Keratinocyte (primary cell): ENCODE measurements around the gene TNXB. TPM values are rescaled to one million over a fixed set of nuclear protein-coding genes. Genes with fewer than 3 reads are reported as not detected.

Source experiments
- DNase-seq: peaks from one replicate; pipeline ENCODE4 v3.0.0-alpha.2; 2011; ENCODE audit warnings: low read depth, missing footprints, low spot score
- FAIRE-seq: peaks from 2 replicates; lab custom pipeline; 2011; peaks lifted over from hg19 to GRCh38; lab: Jason Lieb, UNC
- H2AFZ ChIP-seq: 2 replicates; pipeline ENCODE4 v1.6.0; 2012; ENCODE audit warnings: low read length, control low read depth, inconsistent platforms; ENCODE audit not compliant: control insufficient read depth
- H3K27ac ChIP-seq: 2 replicates; pipeline ENCODE4 v1.5.1; 2011; ENCODE audit warnings: low read length; ENCODE audit not compliant: control insufficient read depth, insufficient read depth
- H3K27me3 ChIP-seq: 3 replicates; pipeline ENCODE4 v1.6.0; 2011; ENCODE audit warnings: low read length; ENCODE audit not compliant: control insufficient read depth, insufficient read depth; ENCODE audit errors: extremely low read depth
- H3K36me3 ChIP-seq, 2 experiments: 2 replicates in 1 of 2; 3 replicates in 1 of 2; pipeline ENCODE4 v1.5.1; 2011; ENCODE audit warnings: low read length in 2 of 2, mild to moderate bottlenecking in 1 of 2; ENCODE audit not compliant: control insufficient read depth in 2 of 2, insufficient read depth in 2 of 2; ENCODE audit errors: extremely low read depth in 1 of 2
- H3K4me1 ChIP-seq: 3 replicates; pipeline ENCODE4 v1.5.1; 2011; ENCODE audit warnings: low read length; ENCODE audit not compliant: control insufficient read depth, insufficient read depth; ENCODE audit errors: extremely low read depth
- H3K4me2 ChIP-seq: 3 replicates; pipeline ENCODE4 v1.6.0; 2011; ENCODE audit warnings: low read depth, low read length; ENCODE audit not compliant: control insufficient read depth, insufficient read depth; ENCODE audit errors: extremely low read depth
- H3K4me3 ChIP-seq, 3 experiments: fragments of 200-600 bp in 1 of 3; sonication (generic) in 1 of 3; 2 replicates in 2 of 3; 3 replicates in 1 of 3; pipeline ENCODE4 v1.5.1; 2011 to 2016; ENCODE audit warnings: low read length in 3 of 3, mild to moderate bottlenecking in 3 of 3, control low read depth in 2 of 3, inconsistent platforms in 1 of 3, low read depth in 1 of 3, mixed read lengths in 1 of 3, mixed run types in 1 of 3, moderate library complexity in 1 of 3; ENCODE audit not compliant: control insufficient read depth in 2 of 3, insufficient read depth in 2 of 3; ENCODE audit errors: extremely low read depth in 1 of 3
- H3K79me2 ChIP-seq: 2 replicates; pipeline ENCODE4 v1.6.0; 2012; ENCODE audit warnings: low read length; ENCODE audit not compliant: control insufficient read depth, insufficient read depth
- H3K9ac ChIP-seq: 3 replicates; pipeline ENCODE4 v1.6.0; 2011; ENCODE audit warnings: low read length; ENCODE audit not compliant: control insufficient read depth, insufficient read depth; ENCODE audit errors: extremely low read depth
- H3K9me1 ChIP-seq: 3 replicates; pipeline ENCODE4 v1.6.0; 2011; ENCODE audit warnings: low read length; ENCODE audit not compliant: control insufficient read depth, insufficient read depth; ENCODE audit errors: extremely low read depth
- H3K9me3 ChIP-seq: 2 replicates; pipeline ENCODE4 v1.5.1; 2012; ENCODE audit warnings: low read depth, low read length; ENCODE audit not compliant: control insufficient read depth
- H4K20me1 ChIP-seq: 3 replicates; pipeline ENCODE4 v1.6.0; 2011; ENCODE audit warnings: low read length; ENCODE audit not compliant: control insufficient read depth, insufficient read depth; ENCODE audit errors: extremely low read depth
- CTCF ChIP-seq, 3 experiments: IDR thresholded peaks in 1 of 3; conservative IDR thresholded peaks in 1 of 3; optimal IDR thresholded peaks in 1 of 3; 2 replicates in 2 of 3; 3 replicates in 1 of 3; pipeline versions ENCODE3 to v1.5.1; 2011; ENCODE audit warnings: low read length in 3 of 3, mild to moderate bottlenecking in 3 of 3, moderate library complexity in 2 of 3, control low read depth in 1 of 3, inconsistent platforms in 1 of 3; ENCODE audit not compliant: insufficient read depth in 2 of 3; ENCODE audit errors: extremely low read depth in 1 of 3
- EZH2 ChIP-seq: IDR thresholded peaks from one replicate; pipeline ENCODE4 v1.6.1; 2012; ENCODE audit warnings: inconsistent platforms, mild to moderate bottlenecking, low read length, moderate library complexity
- dilution Hi-C: fragments of 300-500 bp; cut with MboI; formaldehyde crosslinking; loops from one replicate; pipeline ENCODE4 v1.7.0; 2020; ENCODE audit warnings: low sequenced_read_pairs; ENCODE audit not compliant: extremely low pct_ligation_motif_present
- polyA minus RNA-seq, 3 experiments: library from RNA; depleted of rRNA, polyadenylated mRNA; stranded (reverse); fragments of >200 nt; gene quantifications; 1 replicate in 1 of 3; 2 replicates in 1 of 3; 3 replicates in 1 of 3; pipeline ENCODE4 v1.2.3, GENCODE V29; 2011
- polyA plus RNA-seq, 5 experiments: library from polyadenylated mRNA; depleted of rRNA in 3 of 5; stranded (reverse) in 3 of 5; stranded (forward) in 1 of 5; unstranded in 1 of 5; fragments of >200 nt; gene quantifications; 1 replicate in 1 of 5; 2 replicates in 3 of 5; 3 replicates in 1 of 5; pipeline versions ENCODE4 v1.2.1 to v1.2.3, GENCODE V29; 2011 to 2012; ENCODE audit warnings: missing spikeins in 2 of 5, low read depth in 1 of 5, low replicate concordance in 1 of 5

Gene TNXB
- polyA plus RNA-seq (0.02 to 0.25 TPM (median 0.06 TPM) in 3 replicates), polyA minus RNA-seq (under 0.01 to 0.43 TPM (median 0.30 TPM) in 3 replicates)
- 1.2 TPM for polyA plus RNA-seq (2011; ENCODE audit: low read depth)
- polyA plus RNA-seq (2011; cell fraction: cytosol; rRNA removed), result 0.01 TPM in 2 replicates
- polyA plus RNA-seq (2011; cell fraction: nucleus; rRNA removed), result 0.22 and 0.29 TPM in 2 replicates
- 0.17 and 1.5 TPM in 2 replicates for polyA plus RNA-seq (2012; ENCODE audit: low replicate concordance)
- not detected for polyA minus RNA-seq (2011; cell fraction: cytosol; rRNA and poly(A)+ RNA removed)
- polyA minus RNA-seq (2011; cell fraction: nucleus; rRNA and poly(A)+ RNA removed), result 0.39 and 0.95 TPM in 2 replicates

GRCh38 chr6:32109114-32109764 lies at the start of gene TNXB:
TNXB (minus strand) TSS chr6:32109338; CDS start chr6:32098198, 11,140 bp downstream.
- Histone ChIP-seq H4K20me1 (no peaks in the 10 kb centered on the region), H3K9me3 (no peaks in the 10 kb centered on the region), H3K4me2 (peak within 1 kb of the TSS; percentile 41), H2AFZ (no peak within 1 kb of the TSS), H3K36me3 (peaks cover 2 to 5% of the 10 kb centered on the region in 2 experiments), H3K9ac (no peak within 1 kb of the TSS), H3K4me1 (peaks cover 24% of the 10 kb centered on the region), H3K79me2 (no peaks in the 10 kb centered on the region), H3K27me3 (peaks cover 9% of the 10 kb centered on the region), H3K4me3 (no peak within 1 kb of the TSS), H3K9me1 (no peaks in the 10 kb centered on the region), H3K27ac (no peak within 1 kb of the TSS)
- no peak for TF ChIP-seq EZH2
- TF ChIP-seq CTCF (optimal IDR thresholded peaks at IDR 0.05 in 1 of 3, IDR thresholded peaks at IDR 0.05 in 1 of 3, conservative IDR thresholded peaks at IDR 0.05 in 1 of 3; ENCODE audit: extremely low read depth in 1 of 3, insufficient read depth in 2 of 3, low read length in 3 of 3), result no peak
- DNase-seq (no peak), FAIRE-seq (no peak)
- dilution Hi-C loops, result no loop called here

- Histone ChIP-seq H4K20me1 (no peaks in the 10 kb centered on the region), H3K9ac (no peak overlapping the region), H3K4me3 (no peak overlapping the region), H3K9me1 (no peaks in the 10 kb centered on the region), H3K4me2 (no peak overlapping the region), H3K79me2 (peaks cover 2% of the 10 kb centered on the region), H3K9me3 (no peaks in the 10 kb centered on the region), H3K27ac (no peak overlapping the region), H3K36me3 (peaks cover 7 to 15% of the 10 kb centered on the region in 2 experiments), H3K27me3 (no peaks in the 10 kb centered on the region), H2AFZ (no peak overlapping the region), H3K4me1 (peaks cover 11% of the 10 kb centered on the region)
- TF ChIP-seq CTCF (optimal IDR thresholded peaks at IDR 0.05 in 1 of 3, IDR thresholded peaks at IDR 0.05 in 1 of 3, conservative IDR thresholded peaks at IDR 0.05 in 1 of 3; ENCODE audit: extremely low read depth in 1 of 3, insufficient read depth in 2 of 3, low read length in 3 of 3) (no peak), EZH2 (no peak)
- DNase-seq (no peak), FAIRE-seq (no peak)
- dilution Hi-C loops, result no loop called here
These were observed 48.9 kb upstream of the TNXB start for GRCh38 chr6:32158052-32158451.
